Esophagus squamous epithelium (tissue), 4 donors: ENCODE measurements around the gene ELN.

Experiments used
- CTCF ChIP-seq, 6 experiments: fragments of 450-650 bp in 4 of 6; fragments of 200-600 bp in 2 of 6; sonication (generic) in 2 of 6; IDR thresholded peaks; one replicate each; pipeline ENCODE4 v1.5.1; 2016 to 2019; ENCODE audit warnings: antibody characterized with exemption in 6 of 6, mild to moderate bottlenecking in 4 of 6, moderate library complexity in 4 of 6
- POLR2A ChIP-seq, 4 donors: fragments of 450-650 bp; IDR thresholded peaks; one replicate each; pipeline ENCODE4 v1.6.1; 2017; ENCODE audit warnings: antibody characterized with exemption in 4 of 4, mild to moderate bottlenecking in 4 of 4, moderate library complexity in 3 of 4

GRCh38 chr7:74033372-74034311 lies 5.7 kb downstream of the ELN start:
- no peak for TF ChIP-seq CTCF (IDR thresholded peaks at IDR 0.05)
- TF ChIP-seq POLR2A (IDR thresholded peaks at IDR 0.05), result no peak
